Measurements from ENCODE around the gene CCDC69. TPM values are rescaled to one million over a fixed set of nuclear protein-coding genes. Genes with fewer than 3 reads are reported as not detected.
A peak's percentile ranks its signal among the peaks of the same experiment; 100 is the strongest.

CCDC69 gene
- total RNA-seq, 4 donors from 2014 or later = 118 to 287 (median 228) TPM

DNA sequence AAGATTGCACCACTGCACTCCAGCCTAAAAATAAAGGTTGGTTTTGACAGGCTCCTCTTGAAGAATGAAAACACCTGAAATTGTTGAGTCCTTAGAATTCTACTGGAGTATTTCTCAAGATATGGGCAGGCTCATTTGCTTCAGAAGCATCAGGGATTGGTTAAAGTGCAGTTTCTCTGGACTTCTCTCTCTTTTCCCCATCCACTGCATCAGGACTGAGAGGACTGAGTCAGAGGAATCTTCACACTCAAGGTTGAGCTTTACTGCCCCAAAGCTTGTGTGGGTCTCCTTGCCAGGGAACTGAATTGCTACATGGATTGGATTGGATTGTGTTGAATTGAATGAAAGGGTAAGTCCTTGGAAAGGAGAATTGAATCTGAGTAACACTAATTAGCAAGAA lies 7.5 kb upstream of the CCDC69 start:
- no peak for DNase-seq (ENCODE audit: low spot score)
- ATAC-seq (ENCODE audit: low FRiP score) = no peak
- TF ChIP-seq, protein P1, sequence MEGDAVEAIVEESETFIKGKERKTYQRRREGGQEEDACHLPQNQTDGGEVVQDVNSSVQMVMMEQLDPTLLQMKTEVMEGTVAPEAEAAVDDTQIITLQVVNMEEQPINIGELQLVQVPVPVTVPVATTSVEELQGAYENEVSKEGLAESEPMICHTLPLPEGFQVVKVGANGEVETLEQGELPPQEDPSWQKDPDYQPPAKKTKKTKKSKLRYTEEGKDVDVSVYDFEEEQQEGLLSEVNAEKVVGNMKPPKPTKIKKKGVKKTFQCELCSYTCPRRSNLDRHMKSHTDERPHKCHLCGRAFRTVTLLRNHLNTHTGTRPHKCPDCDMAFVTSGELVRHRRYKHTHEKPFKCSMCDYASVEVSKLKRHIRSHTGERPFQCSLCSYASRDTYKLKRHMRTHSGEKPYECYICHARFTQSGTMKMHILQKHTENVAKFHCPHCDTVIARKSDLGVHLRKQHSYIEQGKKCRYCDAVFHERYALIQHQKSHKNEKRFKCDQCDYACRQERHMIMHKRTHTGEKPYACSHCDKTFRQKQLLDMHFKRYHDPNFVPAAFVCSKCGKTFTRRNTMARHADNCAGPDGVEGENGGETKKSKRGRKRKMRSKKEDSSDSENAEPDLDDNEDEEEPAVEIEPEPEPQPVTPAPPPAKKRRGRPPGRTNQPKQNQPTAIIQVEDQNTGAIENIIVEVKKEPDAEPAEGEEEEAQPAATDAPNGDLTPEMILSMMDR (IDR thresholded peaks at IDR 0.05) = no peak

DNA sequence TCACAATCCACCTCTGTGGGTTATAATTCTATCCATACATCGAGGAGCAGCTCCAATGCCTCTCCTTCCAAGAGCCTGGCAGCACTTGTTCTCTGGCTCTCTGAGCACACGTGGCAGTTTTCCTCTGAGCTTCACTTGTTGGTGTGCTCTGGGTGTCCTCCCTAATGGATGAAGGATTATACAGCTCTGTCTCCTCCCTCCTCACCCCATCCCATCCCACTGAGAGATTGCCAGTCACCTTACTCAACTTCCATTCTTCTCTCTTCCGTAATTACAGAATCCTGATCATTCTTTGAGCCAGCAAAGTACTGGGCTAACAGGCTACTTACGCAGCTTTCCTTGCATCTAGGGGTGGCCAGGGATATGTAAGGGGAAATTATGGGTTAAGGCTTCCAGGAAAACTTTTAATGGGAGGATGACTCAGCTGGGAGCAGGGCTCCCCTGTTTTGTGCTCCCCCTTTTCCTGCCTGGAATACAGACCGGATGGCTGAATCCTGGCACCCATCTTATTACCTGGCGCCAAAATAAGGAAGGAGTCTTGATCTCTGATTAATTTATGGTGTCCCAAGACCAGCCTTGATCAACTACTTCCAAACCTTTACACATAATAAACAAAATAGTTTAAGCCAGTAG lies 6.3 kb upstream of the CCDC69 start:
- TF ChIP-seq, protein P1 (IDR thresholded peaks at IDR 0.05) = no peak
- ATAC-seq (ENCODE audit: low FRiP score) (peak; percentile 79), DNase-seq (ENCODE audit: low spot score) (no peak)

DNA sequence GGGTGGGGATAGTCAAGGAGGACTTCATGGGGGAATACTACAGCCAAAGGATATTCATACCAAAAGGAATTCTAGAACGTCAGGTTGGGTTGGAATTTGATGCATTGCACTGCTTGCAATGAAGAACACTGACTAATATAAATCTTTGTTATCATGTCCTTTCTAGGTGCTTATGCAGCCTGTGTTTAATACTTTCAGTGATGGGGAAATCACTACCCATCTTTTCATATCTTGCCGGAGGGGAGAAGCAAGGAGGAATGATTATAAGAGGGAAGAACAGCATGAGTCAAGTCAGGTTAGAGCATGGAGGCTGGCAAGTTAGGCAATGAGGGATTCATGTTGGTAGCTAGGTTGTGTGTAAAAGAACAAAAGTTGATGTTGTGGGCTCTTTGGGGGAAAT lies 5.1 kb upstream of the CCDC69 start:
- DNase-seq (ENCODE audit: low spot score) (no peak), ATAC-seq (ENCODE audit: low FRiP score) (peak; percentile 33)
- TF ChIP-seq, protein P1 (IDR thresholded peaks at IDR 0.05) = no peak

DNA sequence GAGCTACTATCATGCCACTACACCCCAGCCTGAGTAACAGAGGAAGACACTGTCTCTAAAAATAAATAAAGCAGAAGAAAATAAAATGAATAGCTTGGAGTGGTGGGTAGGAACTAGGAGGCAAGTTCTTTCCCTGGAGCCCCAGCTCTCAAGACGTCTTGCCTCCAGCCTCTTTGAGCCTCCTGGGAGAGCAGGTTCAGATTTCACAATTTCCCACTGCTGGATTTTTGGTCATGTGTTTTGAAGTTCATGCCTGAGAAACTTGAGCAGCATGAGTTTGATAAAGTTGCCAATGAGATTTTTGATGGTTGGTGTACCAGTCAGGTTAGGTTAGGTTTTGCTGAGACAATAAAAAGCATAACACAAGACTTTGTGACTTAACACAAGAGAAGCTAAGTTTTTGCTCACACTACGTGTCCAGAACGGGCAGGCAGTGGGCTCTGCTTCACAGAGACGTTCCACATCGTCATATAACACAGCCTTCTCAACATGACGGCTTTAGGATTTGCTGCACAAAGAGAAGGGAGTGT lies 4.1 kb upstream of the CCDC69 start:
- no peak for ATAC-seq (ENCODE audit: low FRiP score)
- TF ChIP-seq, protein P1 (IDR thresholded peaks at IDR 0.05) = no peak
- DNase-seq (ENCODE audit: low spot score) = no peak

DNA sequence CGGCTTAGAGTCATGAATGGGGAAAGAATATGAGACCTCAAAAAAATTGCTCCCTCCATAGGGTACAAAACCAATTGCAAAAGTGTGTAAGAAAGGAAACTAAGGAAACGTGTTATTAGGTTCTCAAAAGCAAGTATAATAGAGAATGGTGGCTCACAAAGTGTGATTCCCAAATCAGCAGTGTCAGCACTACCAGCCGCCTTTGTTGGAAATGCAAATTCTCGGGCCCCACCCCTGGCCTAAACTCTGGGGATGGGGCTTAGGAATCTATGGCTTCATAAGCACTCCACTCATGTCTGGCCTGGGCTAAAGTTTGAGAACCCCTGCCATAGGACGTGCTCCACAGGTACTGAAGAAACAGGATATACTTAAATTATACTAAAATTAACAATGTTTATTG lies 1.6 kb upstream of the CCDC69 start:
- no peak for ATAC-seq (ENCODE audit: low FRiP score)
- no peak for DNase-seq (ENCODE audit: low spot score)
- TF ChIP-seq, protein P1 (IDR thresholded peaks at IDR 0.05) = no peak

DNA sequence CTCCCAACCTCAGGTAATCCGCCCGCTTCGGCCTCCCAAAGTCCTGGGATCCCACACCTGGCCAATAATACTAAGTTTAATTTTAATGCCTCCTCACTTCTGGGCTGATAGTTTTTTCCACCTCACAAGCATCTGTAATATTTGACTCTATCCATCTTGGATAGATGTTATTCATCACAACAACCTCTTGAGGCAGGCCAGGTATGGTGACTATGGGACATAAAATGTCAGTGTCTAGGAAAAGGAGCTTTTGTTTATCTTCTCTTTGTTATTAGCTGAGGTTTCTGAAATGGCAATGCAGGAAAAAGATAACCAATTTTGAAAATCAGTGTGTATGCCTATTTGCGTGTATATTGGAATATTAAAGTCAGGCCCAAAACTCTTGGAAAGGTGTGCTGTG lies 1.2 kb upstream of the CCDC69 start:
- no peak for DNase-seq (ENCODE audit: low spot score)
- TF ChIP-seq, protein P1 (IDR thresholded peaks at IDR 0.05) = no peak
- no peak for ATAC-seq (ENCODE audit: low FRiP score)

DNA sequence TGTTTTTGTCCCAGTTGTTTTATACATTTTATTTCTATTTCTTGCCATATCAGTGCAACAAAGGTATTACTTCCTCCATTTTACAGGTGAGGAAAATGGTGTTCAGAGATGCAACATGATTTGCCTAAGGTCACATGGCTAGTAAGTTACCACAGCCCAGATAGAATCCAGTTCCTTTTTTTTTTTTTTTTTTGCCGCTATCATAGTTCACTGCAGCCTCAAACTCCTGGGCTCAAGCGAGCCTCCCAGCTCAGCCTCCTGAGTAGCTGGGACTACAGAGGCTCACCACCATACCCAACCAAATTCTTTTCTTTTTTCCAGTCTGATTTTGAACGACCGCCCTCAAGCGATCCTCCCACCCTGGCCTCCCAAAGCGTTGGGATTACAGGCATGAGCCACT lies 480 bp upstream of the CCDC69 start:
- no peak for DNase-seq (ENCODE audit: low spot score)
- ATAC-seq (ENCODE audit: low FRiP score) = no peak
- TF ChIP-seq, protein P1 (IDR thresholded peaks at IDR 0.05) = no peak
